Bone marrow (tissue), 2 donors: ENCODE data around the gene IRF2BP2.

Experiments used
- DNase-seq, 2 donors: peaks; one replicate each; lab custom pipeline; 2025; lab: John Stamatoyannopoulos, UW

IRF2BP2 gene

DNA sequence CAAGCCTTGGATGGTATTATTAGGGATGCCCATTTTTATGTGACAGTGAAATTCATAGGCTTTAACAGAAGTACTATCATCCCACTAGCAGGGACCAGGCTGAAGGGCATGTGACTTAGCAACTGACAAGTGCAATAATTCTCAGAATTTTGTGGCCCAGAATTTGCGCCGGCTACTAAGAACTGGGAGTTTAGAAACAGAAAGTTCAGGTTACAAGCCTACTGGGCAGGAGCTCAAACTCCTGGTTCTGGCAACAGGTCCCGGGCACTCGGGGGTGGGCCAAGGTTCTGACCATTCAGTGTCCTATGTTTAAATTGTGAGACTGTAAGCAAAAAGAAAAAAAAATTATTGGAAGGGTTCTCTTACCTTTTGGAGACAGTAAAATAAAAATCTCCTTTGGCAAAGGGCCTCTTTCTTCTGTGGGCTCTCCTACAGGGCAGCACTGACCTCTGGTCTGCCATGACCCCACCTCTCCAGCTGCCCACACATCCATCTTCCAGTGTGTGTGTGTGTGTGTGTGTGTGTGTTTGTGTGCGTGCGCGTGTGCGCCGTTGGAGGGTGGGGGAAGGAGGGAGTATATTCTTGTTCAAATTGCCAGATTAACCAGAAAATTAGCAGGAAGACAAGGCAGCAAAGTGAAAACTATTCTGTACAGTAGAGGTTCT lies 26.1 kb downstream of the IRF2BP2 start:
- DNase-seq, result no peak

DNA sequence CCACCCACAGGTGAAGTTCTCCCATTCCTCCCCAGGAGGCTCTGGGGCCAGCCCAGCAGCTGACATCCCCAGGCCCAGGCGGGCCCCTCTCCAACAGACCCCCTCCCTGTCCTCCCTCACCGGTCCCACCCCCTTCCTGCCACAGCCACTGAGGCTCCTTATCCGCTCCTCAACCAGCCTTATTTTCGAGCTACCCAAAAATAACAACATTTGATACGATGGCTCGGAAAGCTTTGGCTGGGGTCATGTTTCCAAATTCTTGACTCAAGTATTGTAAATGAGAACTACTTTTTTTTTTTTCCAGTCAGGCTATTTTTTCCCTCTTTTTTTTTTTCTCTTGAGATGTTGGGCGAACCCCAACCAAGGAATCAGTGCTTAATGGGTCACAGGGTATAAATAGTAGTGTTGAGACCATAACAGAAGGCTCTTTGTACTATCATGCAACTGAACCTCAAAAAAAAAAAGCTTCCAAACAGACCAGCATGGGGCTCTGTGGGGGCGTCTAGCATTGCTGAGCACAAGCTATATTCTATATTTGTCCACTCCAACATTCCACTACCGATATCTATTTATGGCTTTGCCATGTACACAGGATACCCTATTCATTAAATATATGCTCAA lies 27.2 kb downstream of the IRF2BP2 start:
- no peak for DNase-seq

DNA sequence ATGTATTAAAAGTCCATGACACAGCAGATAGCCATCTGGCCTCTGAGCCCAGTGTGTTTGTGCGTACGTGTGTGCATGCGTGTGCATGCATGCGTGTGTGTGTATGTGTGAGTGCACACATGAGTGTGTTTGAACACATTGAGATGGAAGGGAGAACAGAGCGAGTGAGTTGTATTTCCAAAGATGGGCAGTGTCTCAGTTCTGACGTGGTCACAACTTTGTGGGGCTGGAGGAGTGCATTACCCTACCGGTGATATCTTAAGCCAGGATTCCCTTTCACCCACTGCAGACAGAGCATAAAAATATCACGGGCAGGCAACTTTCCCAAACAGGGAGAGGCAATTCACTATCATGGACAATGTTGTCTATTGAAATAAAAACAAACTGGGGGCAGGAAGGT lies 27.8 kb downstream of the IRF2BP2 start:
- DNase-seq, result no peak

DNA sequence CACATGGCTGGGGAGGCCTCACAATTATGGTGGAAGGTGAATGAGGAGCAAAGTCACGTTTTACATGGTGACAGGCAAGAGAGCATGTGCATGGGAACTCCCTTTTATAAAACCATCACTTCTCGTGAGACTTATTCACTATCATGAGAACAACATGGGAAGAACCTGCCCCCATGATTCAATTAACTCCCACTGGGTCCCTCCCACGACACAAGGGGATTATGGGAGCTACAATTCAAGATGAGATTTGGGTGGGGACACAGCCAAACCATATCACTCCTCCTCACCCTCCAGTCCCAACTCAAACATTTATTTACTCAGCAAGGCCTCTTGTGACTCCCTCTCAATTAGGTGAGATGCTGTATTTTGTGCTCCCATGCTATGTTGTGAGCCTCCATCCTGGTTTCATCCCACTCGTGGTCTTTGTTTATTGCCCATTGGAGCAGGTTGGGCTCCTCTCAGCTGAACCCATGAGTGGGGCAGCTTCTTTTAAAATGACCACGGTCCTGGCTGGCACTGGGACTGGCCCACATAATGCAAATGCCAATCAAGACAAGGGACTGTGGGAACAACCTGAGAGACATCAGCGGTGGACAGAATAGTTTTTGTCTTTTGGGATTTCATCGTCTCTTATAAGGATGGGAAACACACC lies 28.8 kb downstream of the IRF2BP2 start:
- DNase-seq, result no peak

DNA sequence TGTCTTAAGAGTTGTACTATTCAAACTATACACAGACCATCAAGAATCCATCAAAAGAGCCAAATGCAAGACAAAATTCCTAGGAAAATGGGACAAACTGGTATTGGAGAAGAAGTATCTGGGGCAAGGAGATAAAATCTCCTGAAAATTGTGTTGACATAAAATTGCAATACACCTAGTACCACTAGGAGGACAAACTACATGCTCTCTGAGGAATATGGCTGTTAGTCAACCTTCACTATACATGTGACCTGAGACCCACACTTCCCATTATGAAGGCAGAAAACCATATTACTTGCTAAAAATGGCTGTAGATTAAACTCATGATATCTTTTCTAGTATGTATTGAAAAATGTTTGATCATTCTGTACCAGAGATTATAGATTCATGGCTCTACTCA lies 30.0 kb downstream of the IRF2BP2 start:
- peak in 1 of 2 donors; percentile 39 for DNase-seq

DNA sequence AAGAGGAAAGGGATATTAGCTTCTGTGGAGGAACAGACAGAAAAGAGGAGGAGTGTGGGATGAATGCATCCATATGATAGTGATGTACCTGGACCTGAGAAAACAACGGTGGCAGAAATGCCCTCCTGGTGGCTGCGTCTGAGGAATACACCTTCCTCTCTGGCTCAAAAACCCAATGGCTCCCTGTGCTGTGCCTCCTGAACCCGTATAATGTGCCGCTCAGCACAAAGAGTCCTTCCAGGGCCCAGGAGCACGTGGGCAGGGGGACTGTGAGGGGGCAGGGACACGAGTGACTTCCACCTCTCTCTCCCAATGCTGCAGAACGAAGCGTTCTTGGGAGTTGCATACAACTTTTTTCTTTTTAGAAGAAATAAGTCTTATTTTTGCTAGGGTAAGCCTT lies 31.2 kb downstream of the IRF2BP2 start:
- no peak for DNase-seq

DNA sequence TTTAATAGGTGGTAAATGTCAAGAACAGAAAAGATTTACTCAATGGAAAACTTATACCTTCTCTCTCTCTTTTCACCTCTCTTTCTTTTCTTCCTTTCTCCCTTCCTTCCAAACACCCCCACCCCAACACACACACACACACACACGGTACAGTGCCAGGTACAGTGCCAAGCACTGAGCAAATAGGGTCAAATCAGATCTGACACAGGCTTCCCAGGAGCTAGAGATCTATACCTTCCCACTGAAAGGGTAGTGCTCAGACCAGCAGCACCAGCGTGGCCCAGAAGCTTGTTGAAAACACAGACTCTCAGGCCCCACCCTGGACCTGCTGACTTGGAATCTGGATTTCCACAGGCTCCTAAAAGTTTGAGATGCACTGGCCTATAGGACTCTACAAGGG lies 31.9 kb downstream of the IRF2BP2 start:
- DNase-seq, result no peak

DNA sequence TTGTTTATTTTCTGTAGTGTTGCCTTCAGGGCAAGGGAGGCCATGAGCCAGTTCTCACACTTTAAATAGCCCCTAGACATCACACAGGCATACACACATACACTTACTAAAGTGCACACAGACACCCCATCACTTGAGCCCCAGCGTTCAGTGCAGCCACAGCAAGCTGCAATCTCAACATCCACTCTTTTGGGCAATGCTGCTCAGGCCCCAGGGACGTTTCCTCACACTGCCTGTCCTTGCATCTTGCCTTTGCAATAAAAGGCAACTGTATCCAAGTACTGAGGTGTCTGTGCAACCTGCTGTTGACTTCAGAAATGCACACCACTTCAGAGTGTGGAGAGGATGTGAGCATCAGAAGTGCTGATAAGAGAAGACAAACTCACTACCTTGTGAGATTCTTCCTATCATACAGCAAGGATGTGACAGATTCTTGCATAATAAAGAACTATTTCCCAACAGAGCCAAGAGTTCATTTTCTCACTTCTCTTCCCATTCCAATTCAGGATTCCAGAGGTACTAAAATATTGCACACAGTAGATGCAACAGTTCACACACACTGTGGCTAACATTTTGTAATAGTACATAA lies 36.2 kb downstream of the IRF2BP2 start:
- DNase-seq, result no peak

DNA sequence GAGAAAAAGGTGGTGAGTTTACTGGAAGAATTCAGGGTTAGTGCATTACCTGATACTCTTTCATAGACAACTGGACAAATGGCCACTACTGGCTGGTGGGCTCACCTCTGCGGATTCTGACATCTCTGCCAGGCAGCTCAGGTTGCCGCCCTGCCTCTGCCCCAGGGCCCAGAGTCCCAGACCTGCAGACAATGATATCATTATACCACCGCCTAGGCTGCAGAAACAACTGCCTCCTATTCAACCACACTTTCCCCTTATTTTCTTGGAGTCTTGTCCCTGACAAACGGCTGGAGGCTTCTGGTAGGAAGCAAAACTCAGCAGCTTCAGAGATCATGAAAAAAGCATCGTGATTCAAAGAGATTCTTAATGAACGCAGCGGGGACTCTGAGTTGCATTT lies 37.0 kb downstream of the IRF2BP2 start:
- no peak for DNase-seq

DNA sequence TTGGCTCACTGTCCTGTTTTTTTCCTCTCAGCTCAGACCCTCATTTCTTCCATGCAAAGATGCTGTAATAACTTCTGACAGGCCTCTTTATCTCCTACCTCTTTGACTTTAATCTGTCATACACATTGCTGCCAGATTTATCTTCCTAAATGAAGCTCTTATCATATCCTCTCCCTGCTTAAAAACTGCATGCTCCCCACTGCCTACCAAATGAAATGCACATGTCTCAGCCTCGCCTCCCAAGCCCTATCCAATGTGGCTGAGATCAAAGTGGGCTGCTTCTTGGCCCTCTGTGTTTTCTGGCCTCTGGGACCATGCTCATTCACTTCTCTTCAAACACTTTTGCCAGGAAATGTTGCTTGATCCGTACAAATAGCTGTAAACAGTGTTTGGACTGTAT lies 38.3 kb downstream of the IRF2BP2 start:
- no peak for DNase-seq

DNA sequence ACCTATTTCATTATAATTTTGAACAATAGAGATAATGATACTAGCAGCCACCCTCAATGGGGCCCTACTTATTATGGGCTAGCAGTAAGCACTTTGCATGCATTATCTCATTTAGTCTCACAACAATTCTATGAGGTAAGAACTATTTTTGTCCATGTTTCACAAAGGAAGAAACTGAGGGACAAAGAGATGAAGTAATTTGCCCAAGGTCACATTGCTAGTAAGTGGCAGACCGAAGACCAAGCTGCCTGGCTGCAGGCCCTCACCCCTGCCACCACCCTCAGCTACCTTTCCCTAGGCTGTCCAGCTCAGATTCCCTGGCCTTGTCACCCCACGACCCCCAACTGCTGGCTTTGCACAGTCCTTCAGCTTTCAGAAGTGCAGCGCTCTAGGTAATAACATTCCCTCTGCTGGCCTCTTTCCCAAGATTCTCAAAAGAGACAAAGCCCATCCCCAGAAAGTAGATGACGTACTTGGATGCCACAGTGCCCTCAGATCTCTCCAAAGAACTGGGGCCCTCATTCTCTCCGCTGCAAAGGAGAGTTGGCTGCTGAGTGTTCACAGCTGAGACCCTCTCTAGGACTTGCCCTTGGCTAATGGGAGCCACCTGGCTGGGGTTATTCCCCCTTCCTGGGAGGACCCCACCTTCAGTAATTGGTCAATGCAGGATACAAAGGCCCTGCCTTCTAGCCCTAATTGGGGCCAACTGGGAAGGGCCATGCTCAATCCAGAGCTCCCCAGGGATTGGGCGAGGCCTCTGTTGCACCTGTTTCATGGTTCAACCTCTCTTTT lies 39.5 kb downstream of the IRF2BP2 start:
- DNase-seq, result no peak

DNA sequence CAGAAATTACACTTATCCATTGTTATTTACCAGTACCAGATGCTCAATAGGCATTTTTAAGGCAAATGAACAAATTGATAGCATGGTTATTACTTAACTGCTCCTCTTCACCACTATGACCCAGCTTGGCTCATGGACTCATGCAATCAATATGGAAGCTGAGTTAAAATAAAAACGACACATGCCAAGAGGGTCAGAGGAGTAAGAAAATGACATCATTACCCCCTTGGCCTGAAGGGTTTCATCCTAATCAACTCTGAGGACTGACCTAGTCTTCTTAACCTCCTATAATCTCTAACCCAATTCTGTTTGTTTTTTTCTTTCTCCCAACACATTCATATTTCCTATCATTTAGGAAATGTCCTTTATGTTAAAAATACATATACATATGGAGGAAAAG lies 41.6 kb downstream of the IRF2BP2 start:
- DNase-seq, result no peak

DNA sequence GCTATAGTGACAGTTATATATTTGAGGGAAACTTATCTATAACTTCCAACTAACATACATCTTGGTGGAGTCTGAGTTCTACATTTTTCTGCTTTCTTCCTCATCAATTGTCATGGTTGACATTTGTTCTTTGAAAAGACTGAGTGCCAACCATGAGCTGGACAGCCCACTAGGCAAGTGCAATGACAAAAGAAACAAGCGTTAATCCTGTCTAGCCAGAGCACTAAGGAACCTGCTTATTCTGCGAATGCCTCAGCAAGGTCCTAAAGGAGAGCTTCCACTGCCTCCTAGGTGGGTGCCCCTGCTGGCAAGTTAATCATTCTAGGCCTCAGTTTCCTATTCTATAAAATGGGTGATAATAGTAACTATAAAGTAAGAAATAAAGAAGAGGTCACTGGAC lies 44.8 kb downstream of the IRF2BP2 start:
- DNase-seq, result no peak

DNA sequence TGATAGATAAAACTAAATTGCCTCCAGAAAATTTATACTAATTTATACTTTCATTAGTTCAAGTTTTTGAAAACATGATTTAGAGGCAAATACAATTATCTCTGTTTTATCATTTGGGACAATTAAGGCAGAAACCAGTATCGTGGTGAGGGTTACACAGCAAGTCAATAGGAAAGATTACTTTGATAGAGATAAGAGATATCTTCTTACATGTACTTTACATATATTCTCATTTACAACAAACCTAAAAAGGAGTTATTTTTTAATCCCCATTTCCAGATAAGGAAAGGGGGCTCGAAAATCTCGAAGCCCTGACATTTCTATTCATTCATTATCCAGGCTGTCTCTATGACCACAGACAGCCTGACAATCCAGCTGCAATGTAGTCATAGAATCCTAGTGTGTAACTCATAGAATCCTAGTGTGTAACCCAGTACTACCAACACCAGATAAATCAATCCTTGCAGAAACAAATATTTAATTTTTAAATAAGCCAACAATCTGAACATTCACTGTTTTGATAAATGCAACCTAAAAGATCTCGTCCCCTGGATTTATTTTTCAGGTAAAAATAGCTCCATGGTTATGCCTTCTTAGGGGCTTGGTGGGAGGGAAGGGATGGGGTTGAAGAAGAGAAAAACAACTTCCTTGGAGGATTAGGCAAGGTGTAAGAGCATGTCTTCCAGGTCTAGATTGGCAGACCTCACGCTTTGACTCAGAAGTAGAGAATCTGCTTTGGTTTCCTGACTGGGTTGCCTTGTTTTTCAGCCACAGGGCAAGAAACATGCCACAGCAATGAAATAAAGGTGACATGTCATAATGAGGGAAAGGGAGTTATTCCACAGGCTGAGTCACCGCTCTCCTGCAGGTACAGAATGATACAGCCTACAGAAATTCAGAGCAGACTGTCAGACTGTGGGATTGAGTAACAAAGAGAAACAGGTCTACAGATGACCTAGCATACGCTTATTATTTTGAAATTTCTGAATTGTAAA lies 45.6 kb downstream of the IRF2BP2 start:
- no peak for DNase-seq

DNA sequence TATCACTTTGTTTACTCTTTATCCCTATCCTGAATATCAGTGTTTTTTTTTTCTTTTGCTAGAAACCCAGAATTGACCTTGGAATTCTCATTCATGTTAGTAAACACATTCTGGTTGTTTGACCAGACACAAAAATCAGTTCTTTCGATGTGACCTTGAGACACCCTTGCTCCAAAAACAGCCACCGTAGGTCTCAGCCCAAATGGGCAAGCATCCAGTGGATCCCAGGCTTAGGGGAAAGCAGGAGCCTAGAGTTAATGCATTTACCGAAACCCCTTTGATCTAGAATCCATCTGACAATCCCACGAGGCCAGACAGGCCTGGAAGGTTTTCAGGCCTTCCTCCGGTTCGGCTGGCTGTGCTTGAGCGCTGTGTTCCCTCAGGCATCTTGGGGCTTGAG lies 47.6 kb downstream of the IRF2BP2 start:
- no peak for DNase-seq

DNA sequence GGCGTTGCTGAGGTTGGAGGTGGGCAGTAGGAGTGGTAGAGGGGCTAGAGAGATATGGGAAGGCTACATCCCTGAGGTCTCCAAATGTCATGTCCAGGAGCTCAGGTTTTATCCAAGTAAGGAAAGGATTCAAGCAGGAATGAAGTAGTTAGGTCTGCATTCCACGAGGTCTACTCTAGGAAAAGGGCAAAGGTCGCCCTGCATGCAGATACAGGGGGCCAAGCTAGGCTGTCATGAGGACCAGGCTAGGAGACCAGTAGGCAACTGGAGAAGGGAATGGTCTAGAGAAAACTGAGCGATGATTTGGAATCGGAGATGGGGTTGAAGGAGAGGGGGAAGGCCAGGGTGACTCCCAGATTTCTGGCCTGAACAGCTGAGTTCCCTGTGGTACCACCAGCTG lies 48.7 kb downstream of the IRF2BP2 start:
- DNase-seq, result no peak

DNA sequence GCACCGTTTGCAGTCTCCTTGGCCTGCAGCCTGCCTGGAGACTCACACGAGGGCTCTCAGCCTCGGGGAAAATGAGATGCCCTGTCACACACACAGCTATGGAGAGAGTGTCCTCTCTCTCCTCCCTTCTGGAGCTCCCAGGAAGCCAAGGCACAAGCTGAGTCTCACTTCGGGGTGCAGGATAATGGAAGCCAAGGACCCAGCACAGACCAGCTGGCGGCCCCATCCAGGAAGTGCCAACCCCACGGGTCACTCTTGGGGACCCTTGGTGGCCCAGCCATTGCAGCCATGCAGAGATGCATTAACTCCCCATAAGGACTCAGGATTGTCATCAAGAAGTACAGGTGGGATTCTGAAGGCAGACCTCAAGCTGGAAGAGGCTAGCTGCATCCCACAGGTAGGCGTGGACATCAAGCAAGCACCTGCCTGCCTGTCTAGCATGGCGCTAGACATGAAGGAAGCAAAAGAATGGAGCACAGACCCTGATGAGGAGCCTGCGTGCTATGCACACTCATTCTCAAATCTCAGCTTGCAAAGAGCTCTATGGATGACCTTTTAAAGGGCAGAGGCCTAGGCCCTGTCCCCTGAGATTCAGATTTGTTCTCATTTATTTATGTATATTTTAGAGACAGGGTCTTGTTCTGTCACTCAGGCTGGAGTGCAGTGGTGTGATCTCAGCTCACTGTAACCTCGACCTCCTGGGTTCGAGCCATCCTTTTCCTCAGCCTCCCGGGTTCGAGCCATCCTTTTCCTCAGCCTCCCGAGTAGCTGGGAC lies 49.9 kb downstream of the IRF2BP2 start:
- no peak for DNase-seq

DNA sequence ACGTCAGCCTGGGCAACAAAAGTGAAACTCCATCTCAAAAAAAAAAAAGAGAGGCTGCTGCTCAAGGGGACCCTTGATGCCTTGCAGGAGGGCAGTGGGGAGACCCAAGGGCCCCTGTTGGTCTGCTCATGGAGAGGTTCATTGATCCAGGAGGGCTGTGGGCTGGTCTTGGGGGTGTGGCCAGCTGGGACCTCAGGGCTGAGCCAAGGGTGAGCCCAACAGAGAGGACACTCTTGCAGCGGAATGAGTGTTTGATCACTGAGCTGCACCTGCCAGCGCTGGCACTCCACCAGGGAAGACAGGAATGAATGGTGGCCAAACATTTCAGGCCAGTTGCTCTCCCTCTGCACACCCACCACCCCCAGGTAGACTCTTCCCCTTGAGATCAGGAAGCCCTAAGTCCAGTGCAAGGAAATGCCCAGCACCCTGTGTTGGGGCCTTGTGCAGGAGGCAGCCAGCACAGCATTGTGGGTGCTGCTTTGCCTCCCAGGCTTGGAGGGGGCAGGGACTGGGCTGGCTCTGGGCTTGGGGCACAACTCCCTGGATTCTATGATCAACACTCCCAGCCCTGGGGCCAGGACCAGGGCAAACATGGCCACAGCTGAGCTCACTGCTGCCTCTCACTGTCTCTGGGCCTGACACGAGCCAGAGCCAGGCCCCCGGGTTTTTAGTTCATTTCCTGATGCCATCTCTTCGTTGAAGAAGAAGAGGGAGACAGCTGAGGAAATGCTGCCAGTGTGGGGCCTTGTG lies 50.7 kb downstream of the IRF2BP2 start:
- DNase-seq, result no peak

DNA sequence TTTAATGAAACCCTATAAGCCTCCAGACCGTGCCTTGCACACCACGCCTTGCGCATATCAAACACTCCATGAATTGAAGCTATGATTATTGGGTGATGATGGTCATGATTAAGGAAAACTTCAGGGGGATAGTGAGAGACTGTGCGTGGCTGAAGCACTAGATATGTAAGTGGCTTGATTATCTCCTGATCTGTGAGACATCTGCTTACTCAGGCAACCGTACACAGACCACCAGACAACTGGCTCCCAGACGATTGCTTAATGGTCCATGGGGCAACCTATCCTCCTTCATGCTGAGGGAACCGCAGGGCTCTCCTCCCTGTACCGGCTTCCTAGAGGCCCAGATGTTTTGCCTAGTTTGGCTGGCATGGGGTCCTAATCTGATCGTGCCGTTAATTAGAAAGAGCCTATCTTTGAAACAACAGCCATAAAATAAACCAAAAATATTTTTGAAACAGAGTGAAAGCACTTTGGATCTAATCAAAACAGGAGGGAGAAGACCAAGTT lies 51.6 kb downstream of the IRF2BP2 start:
- no peak for DNase-seq
